Lung (tissue), 12 donors: Measurements from ENCODE around the gene NDUFA9. TPM values are rescaled to one million over a fixed set of nuclear protein-coding genes. Genes with fewer than 3 reads are reported as not detected.

Source experiments
- ATAC-seq: fragments of 200-7000 bp; cut with Tn5 transposase; one replicate; pipeline ENCODE4 v1.9.1; 2020; ENCODE audit warnings: moderate number of reproducible peaks; ENCODE audit not compliant: insufficient read depth, low FRiP score
- DNase-seq, 3 donors: peaks; one replicate each; pipeline ENCODE4 v3.0.0-alpha.2; 2013 to 2017
- H3K27ac ChIP-seq, 2 donors: one replicate each; pipeline ENCODE4 v1.5.1; 2013; ENCODE audit warnings: mild to moderate bottlenecking in 2 of 2, moderate library complexity in 2 of 2, control low read depth in 1 of 2, inconsistent platforms in 1 of 2, low read depth in 1 of 2, low read length in 1 of 2
- H3K27me3 ChIP-seq, 3 donors: one replicate each; pipeline ENCODE4 v1.5.1; 2013; ENCODE audit warnings: low read length in 2 of 3; ENCODE audit not compliant: control insufficient read depth in 3 of 3, insufficient read depth in 3 of 3
- H3K36me3 ChIP-seq, 4 donors: one replicate each; pipeline ENCODE4 v1.5.1; 2013; ENCODE audit warnings: low read length in 4 of 4, mild to moderate bottlenecking in 1 of 4, moderate library complexity in 1 of 4; ENCODE audit not compliant: control insufficient read depth in 4 of 4, insufficient read depth in 4 of 4
- H3K4me1 ChIP-seq, 5 donors: one replicate each; pipeline ENCODE4 v1.5.1; 2013; ENCODE audit warnings: low read length in 5 of 5, mild to moderate bottlenecking in 2 of 5, moderate library complexity in 1 of 5; ENCODE audit not compliant: control insufficient read depth in 5 of 5, insufficient read depth in 5 of 5
- H3K4me3 ChIP-seq: one replicate; pipeline ENCODE4 v1.5.1; 2013; ENCODE audit warnings: mild to moderate bottlenecking, control low read depth, moderate library complexity
- H3K9ac ChIP-seq, 2 donors: one replicate each; pipeline ENCODE4 v1.5.1; 2013; ENCODE audit warnings: low read length in 2 of 2, control low read depth in 1 of 2; ENCODE audit not compliant: insufficient read depth in 1 of 2
- H3K9me3 ChIP-seq, 4 donors: one replicate each; pipeline ENCODE4 v1.5.1; 2013; ENCODE audit warnings: low read length in 3 of 4, mild to moderate bottlenecking in 1 of 4, moderate library complexity in 1 of 4; ENCODE audit not compliant: control insufficient read depth in 4 of 4, insufficient read depth in 3 of 4
- WGBS, 2 donors: extraction: QIAGEN DNeasy Blood & Tissue Kit; methylation state at CpG; one replicate each; pipeline ENCODE4 v1.1.7; 2013; 5-methylcytosine and 5-hydroxymethylcytosine counted together
- polyA plus RNA-seq, 2 donors: library from polyadenylated mRNA; stranded (reverse); fragments of 200-250 nt; gene quantifications; one replicate each; pipeline ENCODE4 v1.2.1, GENCODE V29; 2013
- total RNA-seq, 2 donors: library from RNA; depleted of rRNA in 1 of 2; stranded (reverse); fragments of >200 nt in 1 of 2; gene quantifications; one replicate each; pipeline ENCODE4 v1.2.1, GENCODE V29; 2014 to 2021
- TF ChIP-seq, protein P1 (sequence below): IDR thresholded peaks from 2 replicates; pipeline ENCODE4 v1.5.1; 2012; ENCODE audit warnings: mild to moderate bottlenecking; ENCODE audit errors: control extremely low read depth, extremely low read depth
- donor health status: control.
- donor health status: control.
- donor health status: Bipolar disorder and iron deficiency.
- donor health status: healthy.
- donor health status: DM: yes; HTN: yes; CAD: no.

The NDUFA9 gene
- total and polyA plus RNA-seq, 4 donors: 64.1 to 79.1 (median 68.2) TPM

GRCh38 chr12:4690760-4691159 is 41.8 kb downstream of the NDUFA9 start:
- TF ChIP-seq, protein P1, sequence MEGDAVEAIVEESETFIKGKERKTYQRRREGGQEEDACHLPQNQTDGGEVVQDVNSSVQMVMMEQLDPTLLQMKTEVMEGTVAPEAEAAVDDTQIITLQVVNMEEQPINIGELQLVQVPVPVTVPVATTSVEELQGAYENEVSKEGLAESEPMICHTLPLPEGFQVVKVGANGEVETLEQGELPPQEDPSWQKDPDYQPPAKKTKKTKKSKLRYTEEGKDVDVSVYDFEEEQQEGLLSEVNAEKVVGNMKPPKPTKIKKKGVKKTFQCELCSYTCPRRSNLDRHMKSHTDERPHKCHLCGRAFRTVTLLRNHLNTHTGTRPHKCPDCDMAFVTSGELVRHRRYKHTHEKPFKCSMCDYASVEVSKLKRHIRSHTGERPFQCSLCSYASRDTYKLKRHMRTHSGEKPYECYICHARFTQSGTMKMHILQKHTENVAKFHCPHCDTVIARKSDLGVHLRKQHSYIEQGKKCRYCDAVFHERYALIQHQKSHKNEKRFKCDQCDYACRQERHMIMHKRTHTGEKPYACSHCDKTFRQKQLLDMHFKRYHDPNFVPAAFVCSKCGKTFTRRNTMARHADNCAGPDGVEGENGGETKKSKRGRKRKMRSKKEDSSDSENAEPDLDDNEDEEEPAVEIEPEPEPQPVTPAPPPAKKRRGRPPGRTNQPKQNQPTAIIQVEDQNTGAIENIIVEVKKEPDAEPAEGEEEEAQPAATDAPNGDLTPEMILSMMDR: no peak
- Histone ChIP-seq H3K36me3 (peaks cover 15 to 35% (median 19%) of the 10 kb centered on the region in 4 donors), H3K4me1 (no peaks in the 10 kb centered on the region), H3K9me3 (no peaks in the 10 kb centered on the region), H3K27ac (no peak overlapping the region), H3K4me3 (no peak overlapping the region), H3K27me3 (no peaks in the 10 kb centered on the region), H3K9ac (no peak overlapping the region)
- 95 to 100% methylated on average over 5 of the region's 5 CpGs for WGBS, 2 donors
- no peak for DNase-seq
- ATAC-seq: no peak

Other genes starting within 250 kb of the NDUFA9 start
- not detected for gene FGF6, start 203.3 kb upstream of the NDUFA9 start, total RNA-seq
- gene FGF6, start 203.3 kb upstream of the NDUFA9 start, polyA plus RNA-seq: not detected
- 1 to 10 TPM; 4.0 to 6.9 TPM for gene RAD51AP1, start 110.2 kb upstream of the NDUFA9 start, total RNA-seq
- gene RAD51AP1, start 110.2 kb upstream of the NDUFA9 start, polyA plus RNA-seq: 1 to 10 TPM; 2.1 to 3.0 TPM
- 10 to 100 TPM; 27.8 to 32.1 TPM for gene DYRK4, start 86.9 kb upstream of the NDUFA9 start, total RNA-seq
- 10 to 100 TPM; 30.5 to 80.2 TPM for gene DYRK4, start 86.9 kb upstream of the NDUFA9 start, polyA plus RNA-seq
- gene AKAP3, start 63 bp upstream of the NDUFA9 start, total RNA-seq: 1 to 10 TPM; 1.1 to 2.4 TPM
- gene AKAP3, start 63 bp upstream of the NDUFA9 start, polyA plus RNA-seq: 1 to 10 TPM in 1 of 2 donors, under 1 TPM in 1; 0.57 to 1.2 TPM
- 1 to 10 TPM in 1 of 2 donors, under 1 TPM in 1; 0.40 to 1.3 TPM for gene GALNT8, start 71.3 kb downstream of the NDUFA9 start, total RNA-seq
- under 1 TPM; 0.09 to 0.30 TPM for gene GALNT8, start 71.3 kb downstream of the NDUFA9 start, polyA plus RNA-seq